ENCODE measurements around the gene ABI3. TPM values are rescaled to one million over a fixed set of nuclear protein-coding genes. Genes with fewer than 3 reads are reported as not detected.
"Not testable (repeated sequence)": the region's sequence is repeated elsewhere in the genome, so short reads cannot be mapped to it uniquely, and the experiment has no call there.

Gene ABI3
- total RNA-seq, 1 donor from 2014 or later = 2.7 TPM

DNA sequence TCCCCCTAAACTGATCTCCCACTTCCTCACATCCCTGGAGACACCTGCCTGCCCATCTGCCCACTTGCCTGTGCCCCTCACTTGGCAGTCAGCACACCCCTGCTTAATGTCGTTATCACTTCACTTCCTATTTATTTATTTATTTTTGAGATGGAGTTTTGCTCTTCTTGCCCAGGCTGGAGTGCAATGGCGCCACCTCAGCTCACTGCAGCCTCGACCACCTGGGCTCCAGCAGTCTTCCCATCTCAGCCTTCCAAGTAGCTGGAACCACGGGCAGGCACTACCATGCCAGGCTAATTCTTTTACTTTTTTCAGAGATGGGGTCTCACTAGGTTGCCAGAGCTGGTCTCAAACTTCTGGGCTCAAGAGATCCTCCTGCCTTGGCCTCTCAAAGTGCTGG lies 43.6 kb downstream of the ABI3 start:
- ATAC-seq = no peak

DNA sequence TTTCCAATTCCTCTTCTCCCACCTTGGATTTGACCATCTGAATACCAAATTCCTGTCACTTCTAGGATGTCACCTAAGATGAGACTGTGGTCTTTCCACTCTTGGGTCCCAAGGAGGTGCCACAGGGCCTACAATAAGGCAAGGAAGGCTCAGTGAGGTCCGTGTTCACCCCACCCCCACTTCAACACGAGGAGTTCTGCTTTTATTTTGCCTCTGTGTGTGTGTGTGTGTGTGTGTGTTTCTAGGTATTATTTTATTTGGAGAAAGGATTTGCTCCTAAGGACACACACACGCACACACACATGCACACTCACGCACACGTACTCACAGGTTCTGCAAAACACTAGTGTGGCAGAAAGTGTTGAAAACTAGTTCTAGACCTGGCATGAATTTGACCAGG lies 44.6 kb downstream of the ABI3 start:
- ATAC-seq = no peak

DNA sequence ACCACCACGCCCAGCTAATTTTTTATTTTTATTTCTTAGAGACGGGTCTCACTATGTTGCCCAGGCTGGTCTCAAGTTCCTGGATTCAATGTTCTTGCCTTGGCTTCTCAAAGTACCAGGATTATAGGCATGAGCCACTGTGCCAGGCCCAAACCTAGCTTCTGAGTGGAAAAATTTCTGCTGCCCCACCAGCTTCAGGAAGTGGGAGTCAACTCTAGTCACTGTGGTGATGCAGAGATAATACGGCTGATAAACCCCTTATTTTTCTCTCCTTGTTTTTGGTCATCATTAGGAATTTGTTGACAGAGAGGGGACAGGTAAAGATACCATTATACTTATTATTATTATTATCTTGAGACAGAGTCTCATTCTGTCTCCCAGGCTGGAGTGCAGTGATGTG lies 47.9 kb downstream of the ABI3 start:
- no peak for ATAC-seq

DNA sequence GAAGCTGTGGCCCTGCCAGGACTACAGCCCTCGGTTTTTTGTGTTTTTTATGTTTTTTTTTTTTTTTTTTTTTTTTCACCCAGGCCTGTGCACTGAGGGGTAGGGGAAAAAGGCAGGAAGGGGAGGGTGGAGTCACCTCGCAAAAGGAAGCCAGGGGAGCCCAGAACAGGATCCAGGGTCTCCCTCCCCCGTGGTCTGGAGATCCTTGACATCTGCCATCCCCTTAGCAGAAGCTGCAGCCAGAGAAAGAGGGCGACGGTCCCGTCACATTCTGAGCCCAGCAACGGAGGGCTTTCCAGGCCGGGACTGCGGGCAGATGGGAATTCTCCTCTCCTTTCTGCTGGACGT lies 49.1 kb downstream of the ABI3 start:
- no peak for ATAC-seq

DNA sequence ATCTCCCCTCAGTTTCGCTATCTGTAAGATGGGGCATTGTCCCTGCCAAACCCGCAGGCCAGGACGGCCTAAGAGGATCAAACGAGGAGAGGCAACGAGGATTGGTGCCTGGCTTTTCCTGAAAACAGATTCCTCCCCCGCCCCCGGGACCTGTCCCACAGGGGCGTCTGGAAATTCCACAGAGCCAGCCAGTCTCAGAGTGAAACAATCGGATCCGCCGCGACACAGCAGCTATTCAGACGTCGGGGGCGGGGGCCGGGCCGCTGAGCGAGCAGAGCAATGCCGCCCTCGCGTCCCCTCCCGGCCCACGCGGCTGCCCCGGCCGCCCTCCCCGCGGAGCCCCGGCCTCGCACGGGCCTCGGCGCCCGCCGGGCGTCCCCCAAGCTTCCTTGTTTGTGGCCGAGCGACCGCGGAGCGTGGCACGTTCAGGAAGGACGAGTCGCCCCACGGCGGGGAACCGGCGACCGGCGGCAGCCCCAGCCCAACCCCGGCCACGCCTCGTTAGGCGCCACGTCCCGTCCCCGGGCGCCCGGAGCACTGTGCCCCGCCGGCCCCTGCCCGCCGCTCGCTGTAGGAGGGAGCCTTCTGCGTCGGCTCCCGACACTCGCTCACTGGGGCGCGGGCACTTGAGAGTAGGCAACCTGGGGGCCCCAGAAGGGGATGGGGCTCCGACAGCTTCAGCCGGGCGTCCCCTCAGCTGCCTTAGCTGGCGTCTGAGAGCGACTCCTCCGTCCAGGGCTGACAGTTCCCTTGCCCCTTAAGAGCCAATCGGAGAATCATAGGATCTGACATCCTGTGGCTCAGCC lies 49.7 kb downstream of the ABI3 start:
- peak; percentile 77 for ATAC-seq

DNA sequence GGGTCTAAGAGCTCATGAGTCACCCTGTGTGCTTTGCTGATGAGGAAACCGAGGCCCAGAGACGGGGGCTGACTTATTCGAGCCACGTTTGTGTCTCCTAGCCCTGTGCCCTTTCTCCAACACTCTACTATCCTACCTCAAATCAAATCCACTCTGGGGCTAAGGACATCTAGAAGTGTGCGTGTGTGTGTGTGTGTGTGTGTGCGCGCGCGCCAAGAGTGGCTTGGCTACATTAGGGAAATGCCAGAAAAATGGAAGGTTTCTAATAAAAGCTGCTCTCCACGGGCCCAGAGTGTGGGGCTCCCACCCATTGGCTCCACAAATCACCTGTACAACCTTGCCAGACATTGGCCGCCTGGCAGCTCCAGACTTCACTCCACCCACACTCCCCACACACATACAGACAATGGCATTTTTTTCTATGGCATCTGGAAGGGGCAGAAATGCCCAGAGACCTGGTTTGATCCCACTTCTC lies 50.3 kb downstream of the ABI3 start:
- peak; percentile 40 for ATAC-seq

DNA sequence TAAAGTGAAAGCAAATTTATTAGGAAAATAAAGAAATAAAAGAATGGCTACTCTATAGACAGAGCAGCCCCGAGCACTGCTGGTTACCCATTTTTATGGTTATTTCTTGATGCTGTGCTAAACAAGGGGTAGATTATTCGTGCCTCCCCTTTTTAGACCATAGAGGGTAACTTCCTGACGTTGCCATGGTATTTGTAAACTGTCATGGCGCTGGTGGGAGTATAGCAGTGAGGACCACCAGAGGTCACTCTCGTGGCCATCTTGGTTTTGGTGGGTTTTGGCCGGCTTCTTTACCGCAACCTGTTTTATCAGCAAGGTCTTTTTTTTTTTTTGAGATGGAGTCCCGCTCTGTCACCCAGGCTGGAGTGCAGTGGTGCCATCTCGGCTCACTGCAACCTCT lies 51.0 kb downstream of the ABI3 start:
- not testable (repeated sequence) for ATAC-seq

DNA sequence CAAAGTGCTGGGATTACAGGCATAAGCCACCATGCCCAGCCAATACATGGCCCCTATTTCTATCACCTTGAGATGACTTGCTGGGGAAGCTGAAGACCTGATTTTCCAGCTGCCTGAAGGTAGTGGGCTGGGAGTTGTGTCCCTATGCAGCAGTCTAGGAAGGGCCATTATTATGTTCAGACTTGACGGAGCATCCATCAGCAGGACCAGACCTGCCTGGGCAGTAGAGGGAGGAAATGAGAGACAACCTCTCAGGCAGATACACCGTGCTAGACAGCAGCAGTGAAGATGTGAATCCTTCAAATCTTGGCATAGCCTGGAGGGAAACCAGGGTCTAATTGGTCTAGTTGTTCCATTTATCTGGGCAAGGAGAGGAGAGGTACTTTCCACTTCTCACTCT lies 55.7 kb downstream of the ABI3 start:
- ATAC-seq = peak; percentile 68

DNA sequence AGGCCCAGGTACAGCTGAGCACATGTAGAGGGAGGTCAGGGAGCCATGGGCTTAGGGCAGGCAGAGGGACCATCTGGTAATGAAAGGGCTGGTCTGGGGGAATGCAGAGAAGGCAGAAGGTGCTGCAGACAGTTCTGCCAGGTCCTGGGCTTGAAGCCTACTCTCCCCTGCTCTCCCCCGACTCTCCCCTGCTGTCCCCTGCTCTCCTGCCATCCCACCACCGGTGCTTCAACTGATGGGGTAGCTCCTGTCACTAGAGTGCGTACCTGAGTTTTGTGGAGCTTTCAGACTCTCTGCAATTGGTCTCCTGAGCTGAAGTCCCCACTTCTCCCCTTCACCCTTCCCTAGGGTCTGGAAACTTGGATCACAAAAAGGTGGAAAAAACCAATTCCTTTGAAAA lies 57.4 kb downstream of the ABI3 start:
- no peak for ATAC-seq

DNA sequence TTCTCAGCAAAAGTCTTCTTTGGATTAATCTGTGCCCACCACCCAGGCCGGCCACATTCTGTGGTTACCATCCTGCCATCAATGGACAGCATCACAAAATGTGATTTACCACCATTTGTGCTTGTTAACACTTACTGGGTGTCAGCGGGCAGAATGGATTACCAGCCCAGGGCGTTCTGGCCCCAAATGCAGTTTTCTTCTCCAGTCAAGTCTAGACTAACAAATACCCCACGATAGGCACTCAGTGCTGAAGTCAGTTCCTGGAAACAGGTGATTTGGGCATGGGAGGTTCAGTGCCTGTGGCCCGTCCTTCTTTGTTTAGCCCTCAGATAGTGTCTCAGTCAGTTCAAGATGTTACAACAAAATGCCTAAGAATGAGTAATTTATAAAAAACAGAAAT lies 58.8 kb downstream of the ABI3 start:
- no peak for ATAC-seq

Other genes starting within 250 kb of the ABI3 start
- not detected for gene GIP, start 242.1 kb upstream of the ABI3 start, total RNA-seq
- not detected for gene IGF2BP1, start 213.3 kb upstream of the ABI3 start, total RNA-seq
- gene B4GALNT2, start 77.9 kb upstream of the ABI3 start, total RNA-seq = 0.04 TPM
- 0.28 TPM for gene GNGT2, start 133 bp upstream of the ABI3 start, total RNA-seq
- gene PHOSPHO1, start 20.1 kb downstream of the ABI3 start, total RNA-seq = 0.20 TPM
- gene ZNF652, start 151.5 kb downstream of the ABI3 start, total RNA-seq = 10.9 TPM
- gene PHB1, start 204.2 kb downstream of the ABI3 start, total RNA-seq = 141 TPM